Thoracic aorta (tissue), 2 donors: ENCODE measurements around the gene MUL1. TPM values are rescaled to one million over a fixed set of nuclear protein-coding genes. Genes with fewer than 3 reads are reported as not detected.

Experiments
- ATAC-seq: fragments of 150-250 bp; one replicate; pipeline ENCODE4 v1.8.0; 2017; ENCODE audit warnings: low read depth; ENCODE audit not compliant: insufficient number of reproducible peaks, low FRiP score
- DNase-seq: peaks from one replicate; pipeline ENCODE4 v3.0.0-alpha.2; 2020; ENCODE audit warnings: low spot score
- H3K27ac ChIP-seq, 2 donors: fragments of 200-600 bp; sonication (generic); 1 replicate in 1 of 2; 2 replicates in 1 of 2; pipeline ENCODE4 v1.5.1; 2016; ENCODE audit warnings: mild to moderate bottlenecking in 2 of 2, moderate library complexity in 2 of 2
- H3K27me3 ChIP-seq: fragments of 200-600 bp; sonication (generic); replicated peaks from 2 replicates; pipeline ENCODE4 v1.6.0; 2016; ENCODE audit warnings: mild to moderate bottlenecking; ENCODE audit not compliant: insufficient read depth
- H3K36me3 ChIP-seq: fragments of 200-600 bp; sonication (generic); one replicate; pipeline ENCODE4 v1.5.1; 2016
- H3K4me1 ChIP-seq, 2 donors: fragments of 200-600 bp; sonication (generic); 1 replicate in 1 of 2; 2 replicates in 1 of 2; pipeline versions ENCODE4 v1.5.1 to v1.6.0; 2016; ENCODE audit warnings: low read depth in 2 of 2, mild to moderate bottlenecking in 1 of 2; ENCODE audit not compliant: control insufficient read depth in 1 of 2
- H3K4me3 ChIP-seq: fragments of 200-600 bp; sonication (generic); 2 replicates; pipeline ENCODE4 v1.5.1; 2016; ENCODE audit warnings: mild to moderate bottlenecking
- H3K9me3 ChIP-seq: fragments of 200-600 bp; sonication (generic); 2 replicates; pipeline ENCODE4 v1.5.1; 2016
- CTCF ChIP-seq: fragments of 200-600 bp; sonication (generic); IDR thresholded peaks from one replicate; pipeline ENCODE4 v1.5.1; 2019; ENCODE audit warnings: antibody characterized with exemption
- total RNA-seq, 2 donors: library from RNA; depleted of rRNA; stranded (reverse); fragments of >200 nt; gene quantifications; one replicate each; pipeline versions ENCODE4 v1.1.0 to v1.2.3, GENCODE V29; 2016

The MUL1 gene
- total RNA-seq, 2 donors from 2014 or later = 27.2 to 41.8 TPM

GRCh38 chr1:20551945-20552727, 44.2 kb upstream of the MUL1 start, which contains the start of gene FAM43B:
Gene FAM43B, plus strand, starts transcription at chr1:20552573. Its CDS starts 401 bp downstream, at chr1:20552974.
- H3K4me1 ChIP-seq = peaks cover 0 to 22% of the 10 kb centered on the region in 2 donors
- DNase-seq (no peak), ATAC-seq (no peak)
- H3K36me3 ChIP-seq = no peaks in the 10 kb centered on the region
- no peak within 1 kb of the TSS for H3K27ac ChIP-seq
- no peak for TF ChIP-seq CTCF
- no peaks in the 10 kb centered on the region for H3K9me3 ChIP-seq
- peak within 1 kb of the TSS; percentile 45 for H3K4me3 ChIP-seq
- H3K27me3 ChIP-seq = no peaks in the 10 kb centered on the region

- no peak for TF ChIP-seq CTCF
- no peak for ATAC-seq
- Histone ChIP-seq H3K4me3 (no peak overlapping the region), H3K4me1 (peaks cover 0 to 22% of the 10 kb centered on the region in 2 donors), H3K36me3 (no peaks in the 10 kb centered on the region), H3K27ac (no peak overlapping the region), H3K9me3 (no peaks in the 10 kb centered on the region), H3K27me3 (no peaks in the 10 kb centered on the region)
- no peak for DNase-seq
Observed at GRCh38 chr1:20551161-20551560, 43.2 kb upstream of the MUL1 start.

GRCh38 chr1:20546637-20547036, 38.7 kb upstream of the MUL1 start:
- Histone ChIP-seq H3K27ac (no peak overlapping the region), H3K4me1 (no peaks in the 10 kb centered on the region), H3K36me3 (no peaks in the 10 kb centered on the region), H3K4me3 (no peak overlapping the region), H3K9me3 (no peaks in the 10 kb centered on the region), H3K27me3 (no peaks in the 10 kb centered on the region)
- TF ChIP-seq CTCF = no peak
- DNase-seq = no peak
- ATAC-seq = no peak

GRCh38 chr1:20540281-20540680, 32.3 kb upstream of the MUL1 start:
- H3K27me3 ChIP-seq = no peaks in the 10 kb centered on the region
- no peaks in the 10 kb centered on the region for H3K36me3 ChIP-seq
- no peaks in the 10 kb centered on the region for H3K9me3 ChIP-seq
- no peak overlapping the region for H3K27ac ChIP-seq
- H3K4me3 ChIP-seq = no peak overlapping the region
- TF ChIP-seq CTCF = no peak
- DNase-seq (no peak), ATAC-seq (no peak)
- no peaks in the 10 kb centered on the region for H3K4me1 ChIP-seq

- no peaks in the 10 kb centered on the region for H3K36me3 ChIP-seq
- no peak overlapping the region for H3K27ac ChIP-seq
- ATAC-seq (no peak), DNase-seq (no peak)
- TF ChIP-seq CTCF = no peak
- H3K4me3 ChIP-seq = no peak overlapping the region
- H3K4me1 ChIP-seq = no peaks in the 10 kb centered on the region
- H3K9me3 ChIP-seq = no peaks in the 10 kb centered on the region
- no peaks in the 10 kb centered on the region for H3K27me3 ChIP-seq
Observed at GRCh38 chr1:20538760-20539551, 31.0 kb upstream of the MUL1 start.
